ENCODE data around the gene DHPS. TPM values are rescaled to one million over a fixed set of nuclear protein-coding genes. Genes with fewer than 3 reads are reported as not detected.
"Not testable (repeated sequence)": the region's sequence is repeated elsewhere in the genome, so short reads cannot be mapped to it uniquely, and the experiment has no call there.

The DHPS gene
- total RNA-seq, 2 donors from 2014 or later, result 55.8 to 136 TPM

DNA sequence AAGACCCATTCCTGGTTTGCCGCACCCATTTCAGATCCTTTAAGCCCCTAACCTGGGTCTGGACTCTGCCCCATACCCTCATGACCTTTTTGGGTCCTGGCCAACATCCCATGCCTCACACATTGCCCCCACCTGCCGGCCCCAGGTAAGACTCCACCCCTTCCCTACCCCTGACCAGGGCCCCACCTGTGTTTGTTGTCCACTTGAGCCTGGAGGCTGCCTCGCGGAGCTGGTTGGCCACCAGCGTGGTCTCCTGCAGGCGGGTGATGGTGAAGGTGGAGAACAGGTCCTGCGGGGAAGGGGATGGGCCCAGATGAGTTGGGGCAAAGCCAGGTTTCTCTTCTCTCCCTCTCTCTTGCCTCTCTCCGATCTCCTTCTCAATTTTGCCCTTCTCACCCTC is 34.6 kb downstream of the DHPS start:
- peak in 2 of 4 donors; percentile 15 to 21 for DNase-seq
- no peaks in the 10 kb centered on the region for H3K9me3 ChIP-seq
- intact Hi-C loops (cut with DNase I), result no loop called here
- TF ChIP-seq, protein P1, sequence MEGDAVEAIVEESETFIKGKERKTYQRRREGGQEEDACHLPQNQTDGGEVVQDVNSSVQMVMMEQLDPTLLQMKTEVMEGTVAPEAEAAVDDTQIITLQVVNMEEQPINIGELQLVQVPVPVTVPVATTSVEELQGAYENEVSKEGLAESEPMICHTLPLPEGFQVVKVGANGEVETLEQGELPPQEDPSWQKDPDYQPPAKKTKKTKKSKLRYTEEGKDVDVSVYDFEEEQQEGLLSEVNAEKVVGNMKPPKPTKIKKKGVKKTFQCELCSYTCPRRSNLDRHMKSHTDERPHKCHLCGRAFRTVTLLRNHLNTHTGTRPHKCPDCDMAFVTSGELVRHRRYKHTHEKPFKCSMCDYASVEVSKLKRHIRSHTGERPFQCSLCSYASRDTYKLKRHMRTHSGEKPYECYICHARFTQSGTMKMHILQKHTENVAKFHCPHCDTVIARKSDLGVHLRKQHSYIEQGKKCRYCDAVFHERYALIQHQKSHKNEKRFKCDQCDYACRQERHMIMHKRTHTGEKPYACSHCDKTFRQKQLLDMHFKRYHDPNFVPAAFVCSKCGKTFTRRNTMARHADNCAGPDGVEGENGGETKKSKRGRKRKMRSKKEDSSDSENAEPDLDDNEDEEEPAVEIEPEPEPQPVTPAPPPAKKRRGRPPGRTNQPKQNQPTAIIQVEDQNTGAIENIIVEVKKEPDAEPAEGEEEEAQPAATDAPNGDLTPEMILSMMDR (IDR thresholded peaks at IDR 0.05), result no peak
- TF ChIP-seq POLR2A (IDR thresholded peaks at IDR 0.05), result no peak
- no peak overlapping the region for H3K4me3 ChIP-seq
- WGBS, 2 donors, result 44 to 63% methylated on average over 5 to 8 of the region's 8 CpGs
- peak; percentile 3 for ATAC-seq
- H3K4me1 ChIP-seq, result peaks cover 18% of the 10 kb centered on the region
- H3K36me3 ChIP-seq (replicated peaks in 1 of 2; ENCODE audit: insufficient read depth in 1 of 2, low read depth in 2 of 2), result no peaks in the 10 kb centered on the region
- no peaks in the 10 kb centered on the region for H3K27me3 ChIP-seq
- peak overlapping the region in 1 of 4 donors; percentile 11 for H3K27ac ChIP-seq

GRCh38 chr19:12646551-12646950 is 35.1 kb downstream of the DHPS start:
- DNase-seq, result no peak
- TF ChIP-seq POLR2A (IDR thresholded peaks at IDR 0.05), result no peak
- TF ChIP-seq, protein P1 (IDR thresholded peaks at IDR 0.05), result no peak

DNA sequence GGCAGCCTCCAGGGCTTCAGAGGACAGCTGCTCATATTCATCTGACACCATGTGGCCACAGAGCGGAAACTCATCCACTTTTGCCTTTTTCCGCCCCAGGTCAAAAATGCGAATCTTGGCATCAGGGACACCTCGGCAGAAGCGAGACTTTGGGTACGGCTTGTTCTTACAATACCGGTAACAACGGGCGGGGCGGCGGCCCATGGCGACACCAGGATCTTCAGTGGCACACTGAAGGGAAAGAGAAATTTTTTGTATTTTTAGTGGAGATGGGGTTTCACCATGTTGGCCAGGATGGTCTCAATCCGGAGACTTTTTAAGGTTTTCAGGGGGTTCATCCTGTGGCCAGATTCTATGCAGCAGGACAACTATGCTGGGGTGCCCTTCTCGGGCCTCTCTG is 38.0 kb downstream of the DHPS start:
- DNase-seq; H3K9me3 ChIP-seq; H3K4me3 ChIP-seq; ATAC-seq; H3K27ac ChIP-seq; intact Hi-C loops (cut with DNase I); H3K27me3 ChIP-seq; H3K36me3 ChIP-seq (replicated peaks in 1 of 2; ENCODE audit: insufficient read depth in 1 of 2, low read depth in 2 of 2): not testable (repeated sequence)
- 87 to 91% methylated on average over 14 of the region's 14 CpGs for WGBS, 2 donors
- H3K4me1 ChIP-seq, result peaks cover 29% of the 10 kb centered on the region

More at GRCh38 chr19:12646551-12646950, 35.1 kb downstream of the DHPS start:
- H3K4me1 ChIP-seq, result peaks cover 18% of the 10 kb centered on the region
- no peak overlapping the region for H3K4me3 ChIP-seq
- intact Hi-C loops (cut with DNase I), result no loop called here
- no peak for ATAC-seq
- 94 to 97% methylated on average over 10 of the region's 10 CpGs for WGBS, 2 donors
- no peaks in the 10 kb centered on the region for H3K27me3 ChIP-seq
- H3K9me3 ChIP-seq, result no peaks in the 10 kb centered on the region
- no peak overlapping the region for H3K27ac ChIP-seq
- no peaks in the 10 kb centered on the region for H3K36me3 ChIP-seq (replicated peaks in 1 of 2; ENCODE audit: insufficient read depth in 1 of 2, low read depth in 2 of 2)

GRCh38 chr19:12642506-12642905 is 39.2 kb downstream of the DHPS start:
- Histone ChIP-seq H3K27me3 (no peaks in the 10 kb centered on the region), H3K36me3 (replicated peaks in 1 of 2; ENCODE audit: insufficient read depth in 1 of 2, low read depth in 2 of 2) (no peaks in the 10 kb centered on the region), H3K4me3 (no peak overlapping the region), H3K27ac (no peak overlapping the region), H3K9me3 (no peaks in the 10 kb centered on the region), H3K4me1 (peaks cover 17% of the 10 kb centered on the region)
- TF ChIP-seq, protein P1 (IDR thresholded peaks at IDR 0.05), result no peak
- TF ChIP-seq POLR2A (IDR thresholded peaks at IDR 0.05), result no peak
- WGBS, 2 donors, result 78 to 90% methylated on average over 23 to 24 of the region's 26 CpGs
- intact Hi-C loops (cut with DNase I), result no loop called here
- DNase-seq, result no peak
- ATAC-seq, result no peak

- H3K27me3 ChIP-seq, result no peaks in the 10 kb centered on the region
- DNase-seq (no peak), ATAC-seq (no peak)
- no peaks in the 10 kb centered on the region for H3K9me3 ChIP-seq
- no peak overlapping the region for H3K4me3 ChIP-seq
- no peak overlapping the region for H3K27ac ChIP-seq
- H3K36me3 ChIP-seq (replicated peaks in 1 of 2; ENCODE audit: insufficient read depth in 1 of 2, low read depth in 2 of 2), result no peaks in the 10 kb centered on the region
- peaks cover 12% of the 10 kb centered on the region for H3K4me1 ChIP-seq
- intact Hi-C loops (cut with DNase I), result no loop called here
- TF ChIP-seq, protein P1 (IDR thresholded peaks at IDR 0.05), result no peak
- TF ChIP-seq POLR2A (IDR thresholded peaks at IDR 0.05), result no peak
- 56 to 58% methylated on average over 12 to 13 of the region's 13 CpGs for WGBS, 2 donors
Observed at GRCh38 chr19:12641456-12641855, 40.2 kb downstream of the DHPS start.
